ENCODE data around the gene APOBEC2. TPM values are rescaled to one million over a fixed set of nuclear protein-coding genes. Genes with fewer than 3 reads are reported as not detected.

APOBEC2 gene
- total and polyA plus RNA-seq, 9 of the 15 experiments (the other 6 are each of a cell fraction or from before 2014, with no cell fraction given) = 0.25 to 1.6 TPM; not detected in 7

GRCh38 chr6:41071501-41071922 lies 18.5 kb downstream of the APOBEC2 start (continued):
- TF ChIP-seq, protein P1, sequence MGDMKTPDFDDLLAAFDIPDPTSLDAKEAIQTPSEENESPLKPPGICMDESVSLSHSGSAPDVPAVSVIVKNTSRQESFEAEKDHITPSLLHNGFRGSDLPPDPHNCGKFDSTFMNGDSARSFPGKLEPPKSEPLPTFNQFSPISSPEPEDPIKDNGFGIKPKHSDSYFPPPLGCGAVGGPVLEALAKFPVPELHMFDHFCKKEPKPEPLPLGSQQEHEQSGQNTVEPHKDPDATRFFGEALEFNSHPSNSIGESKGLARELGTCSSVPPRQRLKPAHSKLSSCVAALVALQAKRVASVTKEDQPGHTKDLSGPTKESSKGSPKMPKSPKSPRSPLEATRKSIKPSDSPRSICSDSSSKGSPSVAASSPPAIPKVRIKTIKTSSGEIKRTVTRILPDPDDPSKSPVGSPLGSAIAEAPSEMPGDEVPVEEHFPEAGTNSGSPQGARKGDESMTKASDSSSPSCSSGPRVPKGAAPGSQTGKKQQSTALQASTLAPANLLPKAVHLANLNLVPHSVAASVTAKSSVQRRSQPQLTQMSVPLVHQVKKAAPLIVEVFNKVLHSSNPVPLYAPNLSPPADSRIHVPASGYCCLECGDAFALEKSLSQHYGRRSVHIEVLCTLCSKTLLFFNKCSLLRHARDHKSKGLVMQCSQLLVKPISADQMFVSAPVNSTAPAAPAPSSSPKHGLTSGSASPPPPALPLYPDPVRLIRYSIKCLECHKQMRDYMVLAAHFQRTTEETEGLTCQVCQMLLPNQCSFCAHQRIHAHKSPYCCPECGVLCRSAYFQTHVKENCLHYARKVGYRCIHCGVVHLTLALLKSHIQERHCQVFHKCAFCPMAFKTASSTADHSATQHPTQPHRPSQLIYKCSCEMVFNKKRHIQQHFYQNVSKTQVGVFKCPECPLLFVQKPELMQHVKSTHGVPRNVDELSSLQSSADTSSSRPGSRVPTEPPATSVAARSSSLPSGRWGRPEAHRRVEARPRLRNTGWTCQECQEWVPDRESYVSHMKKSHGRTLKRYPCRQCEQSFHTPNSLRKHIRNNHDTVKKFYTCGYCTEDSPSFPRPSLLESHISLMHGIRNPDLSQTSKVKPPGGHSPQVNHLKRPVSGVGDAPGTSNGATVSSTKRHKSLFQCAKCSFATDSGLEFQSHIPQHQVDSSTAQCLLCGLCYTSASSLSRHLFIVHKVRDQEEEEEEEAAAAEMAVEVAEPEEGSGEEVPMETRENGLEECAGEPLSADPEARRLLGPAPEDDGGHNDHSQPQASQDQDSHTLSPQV (IDR thresholded peaks at IDR 0.05) = 0 out of 2 replicates have a peak, but pooled peaks have one; percentile 7
- no peak for TF ChIP-seq HSF4 (CRISPR knock-in tag; IDR thresholded peaks at IDR 0.05; ENCODE audit: borderline replicate concordance)
- TF ChIP-seq TEAD1 (CRISPR knock-in tag; IDR thresholded peaks at IDR 0.05) = no peak
- peak in 1 of 2 experiments; percentile 90; a peak in 1 of 4 replicates for TF ChIP-seq UBTF (IDR thresholded peaks at IDR 0.05; ENCODE audit: borderline replicate concordance in 1 of 2, low read depth in 2 of 2, low read length in 2 of 2)
- TF ChIP-seq GTF2E2 (tag; IDR thresholded peaks at IDR 0.05) = peak; percentile 90; the same call in 1 of the 2 replicates
- peak in 2 of 3 experiments; percentile 67 to 79 for TF ChIP-seq YY1 (IDR thresholded peaks at IDR 0.05; ENCODE audit: borderline replicate concordance in 1 of 3, control insufficient read depth in 1 of 3, extremely low read depth in 1 of 3, insufficient read depth in 3 of 3, insufficient read length in 1 of 3, insufficient replicate concordance in 2 of 3, low read depth in 1 of 3, low read length in 2 of 3)
- TF ChIP-seq ZNF75A (CRISPR knock-in tag; IDR thresholded peaks at IDR 0.05) = no peak
- 0 out of 2 replicates have a peak, but pooled peaks have one; percentile 6 for TF ChIP-seq MAFK (IDR thresholded peaks at IDR 0.05; ENCODE audit: low read length)
- TF ChIP-seq, protein P2, sequence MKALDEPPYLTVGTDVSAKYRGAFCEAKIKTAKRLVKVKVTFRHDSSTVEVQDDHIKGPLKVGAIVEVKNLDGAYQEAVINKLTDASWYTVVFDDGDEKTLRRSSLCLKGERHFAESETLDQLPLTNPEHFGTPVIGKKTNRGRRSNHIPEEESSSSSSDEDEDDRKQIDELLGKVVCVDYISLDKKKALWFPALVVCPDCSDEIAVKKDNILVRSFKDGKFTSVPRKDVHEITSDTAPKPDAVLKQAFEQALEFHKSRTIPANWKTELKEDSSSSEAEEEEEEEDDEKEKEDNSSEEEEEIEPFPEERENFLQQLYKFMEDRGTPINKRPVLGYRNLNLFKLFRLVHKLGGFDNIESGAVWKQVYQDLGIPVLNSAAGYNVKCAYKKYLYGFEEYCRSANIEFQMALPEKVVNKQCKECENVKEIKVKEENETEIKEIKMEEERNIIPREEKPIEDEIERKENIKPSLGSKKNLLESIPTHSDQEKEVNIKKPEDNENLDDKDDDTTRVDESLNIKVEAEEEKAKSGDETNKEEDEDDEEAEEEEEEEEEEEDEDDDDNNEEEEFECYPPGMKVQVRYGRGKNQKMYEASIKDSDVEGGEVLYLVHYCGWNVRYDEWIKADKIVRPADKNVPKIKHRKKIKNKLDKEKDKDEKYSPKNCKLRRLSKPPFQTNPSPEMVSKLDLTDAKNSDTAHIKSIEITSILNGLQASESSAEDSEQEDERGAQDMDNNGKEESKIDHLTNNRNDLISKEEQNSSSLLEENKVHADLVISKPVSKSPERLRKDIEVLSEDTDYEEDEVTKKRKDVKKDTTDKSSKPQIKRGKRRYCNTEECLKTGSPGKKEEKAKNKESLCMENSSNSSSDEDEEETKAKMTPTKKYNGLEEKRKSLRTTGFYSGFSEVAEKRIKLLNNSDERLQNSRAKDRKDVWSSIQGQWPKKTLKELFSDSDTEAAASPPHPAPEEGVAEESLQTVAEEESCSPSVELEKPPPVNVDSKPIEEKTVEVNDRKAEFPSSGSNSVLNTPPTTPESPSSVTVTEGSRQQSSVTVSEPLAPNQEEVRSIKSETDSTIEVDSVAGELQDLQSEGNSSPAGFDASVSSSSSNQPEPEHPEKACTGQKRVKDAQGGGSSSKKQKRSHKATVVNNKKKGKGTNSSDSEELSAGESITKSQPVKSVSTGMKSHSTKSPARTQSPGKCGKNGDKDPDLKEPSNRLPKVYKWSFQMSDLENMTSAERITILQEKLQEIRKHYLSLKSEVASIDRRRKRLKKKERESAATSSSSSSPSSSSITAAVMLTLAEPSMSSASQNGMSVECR (CRISPR knock-in tag; IDR thresholded peaks at IDR 0.05) = no peak
- TF ChIP-seq XRCC3 (IDR thresholded peaks at IDR 0.05) = no peak
- no peak for TF ChIP-seq MEF2A (IDR thresholded peaks at IDR 0.05; ENCODE audit: control insufficient read depth, low read depth, low read length)
- TF ChIP-seq SMAD4 (CRISPR knock-in tag; conservative IDR thresholded peaks at IDR 0.05) = no peak
- TF ChIP-seq, protein P3, sequence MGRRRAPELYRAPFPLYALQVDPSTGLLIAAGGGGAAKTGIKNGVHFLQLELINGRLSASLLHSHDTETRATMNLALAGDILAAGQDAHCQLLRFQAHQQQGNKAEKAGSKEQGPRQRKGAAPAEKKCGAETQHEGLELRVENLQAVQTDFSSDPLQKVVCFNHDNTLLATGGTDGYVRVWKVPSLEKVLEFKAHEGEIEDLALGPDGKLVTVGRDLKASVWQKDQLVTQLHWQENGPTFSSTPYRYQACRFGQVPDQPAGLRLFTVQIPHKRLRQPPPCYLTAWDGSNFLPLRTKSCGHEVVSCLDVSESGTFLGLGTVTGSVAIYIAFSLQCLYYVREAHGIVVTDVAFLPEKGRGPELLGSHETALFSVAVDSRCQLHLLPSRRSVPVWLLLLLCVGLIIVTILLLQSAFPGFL (CRISPR knock-in tag; IDR thresholded peaks at IDR 0.05) = no peak
- peak; percentile 88 for TF ChIP-seq POLR2AphosphoS5 (IDR thresholded peaks at IDR 0.05; ENCODE audit: control insufficient read depth, insufficient read depth, low read depth, low read length)

Measured in K562 (cell line).